HG02884 (cell line): ENCODE measurements around the gene INHBA.

Source experiments
- ATAC-seq: cut with Tn5 transposase; IDR thresholded peaks from one replicate; pipeline ENCODE4 v1.9.1; 2021; ENCODE audit warnings: mild to moderate bottlenecking, moderate library complexity; ENCODE audit not compliant: unreplicated experiment

INHBA gene

GRCh38 chr7:41689815-41690214 lies 13.1 kb downstream of the INHBA start:
- ATAC-seq: no peak

GRCh38 chr7:41688906-41689305 lies 14.0 kb downstream of the INHBA start:
- ATAC-seq: no peak

- no peak for ATAC-seq
Observed at GRCh38 chr7:41688012-41688625, 14.8 kb downstream of the INHBA start.

GRCh38 chr7:41685684-41686083 lies 17.2 kb downstream of the INHBA start:
- no peak for ATAC-seq

- ATAC-seq: no peak
Observed at GRCh38 chr7:41682422-41682821, 20.5 kb downstream of the INHBA start.

GRCh38 chr7:41679566-41679965 lies 23.3 kb downstream of the INHBA start:
- no peak for ATAC-seq

GRCh38 chr7:41674505-41675023 lies 28.3 kb downstream of the INHBA start:
- no peak for ATAC-seq

- ATAC-seq: no peak
Observed at GRCh38 chr7:41661596-41661995, 41.3 kb downstream of the INHBA start.

- ATAC-seq: no peak
Observed at GRCh38 chr7:41659539-41659938, 43.4 kb downstream of the INHBA start.

GRCh38 chr7:41656366-41656765 lies 46.5 kb downstream of the INHBA start:
- no peak for ATAC-seq

- no peak for ATAC-seq
Observed at GRCh38 chr7:41655426-41655825, 47.5 kb downstream of the INHBA start.

GRCh38 chr7:41652267-41652666 lies 50.6 kb downstream of the INHBA start:
- ATAC-seq: no peak

GRCh38 chr7:41648501-41648900 lies 54.4 kb downstream of the INHBA start:
- ATAC-seq: no peak

GRCh38 chr7:41643616-41644015 lies 59.3 kb downstream of the INHBA start:
- no peak for ATAC-seq

GRCh38 chr7:41641665-41642014 lies 61.2 kb downstream of the INHBA start:
- no peak for ATAC-seq

- no peak for ATAC-seq
Observed at GRCh38 chr7:41641011-41641664, 61.8 kb downstream of the INHBA start.

GRCh38 chr7:41640487-41640886 lies 62.4 kb downstream of the INHBA start:
- ATAC-seq: no peak

GRCh38 chr7:41637049-41637448 lies 65.8 kb downstream of the INHBA start:
- ATAC-seq: no peak
